HepG2 (cell line): ENCODE results near the gene PRRT1B. TPM values are rescaled to one million over a fixed set of nuclear protein-coding genes. Genes with fewer than 3 reads are reported as not detected.

Source experiments
- AGO2 ChIP-seq: fragments of 200-400 bp; formaldehyde crosslinking; optimal IDR thresholded peaks from 2 replicates; pipeline ENCODE3; 2017; ENCODE audit warnings: mild to moderate bottlenecking, low read depth, low read length, moderate library complexity
- EEA1 ChIP-seq: sonication (generic); formaldehyde crosslinking; IDR thresholded peaks from 2 replicates; pipeline ENCODE4 v1.5.1; 2020; ENCODE audit warnings: mild to moderate bottlenecking, missing genetic modification reagents, borderline replicate concordance
- ETV6 ChIP-seq: sonication (generic); formaldehyde crosslinking; conservative IDR thresholded peaks from 2 replicates; pipeline ENCODE4 v1.4.0; 2020; ENCODE audit warnings: missing genetic modification reagents
- FOSL2 ChIP-seq: sonication (generic); formaldehyde crosslinking; IDR thresholded peaks from 2 replicates; pipeline ENCODE4 v1.4.0; 2020; ENCODE audit warnings: missing genetic modification reagents
- HNRNPL ChIP-seq: fragments of 200-400 bp; formaldehyde crosslinking; IDR thresholded peaks from 2 replicates; pipeline ENCODE4 v1.6.1; 2017; ENCODE audit warnings: mild to moderate bottlenecking, low read depth, low read length
- KLF12 ChIP-seq: sonication (generic); formaldehyde crosslinking; IDR thresholded peaks from 2 replicates; pipeline ENCODE4 v1.4.0; 2020; ENCODE audit warnings: missing genetic modification reagents, borderline replicate concordance
- KLF13 ChIP-seq: sonication (generic); formaldehyde crosslinking; IDR thresholded peaks from 2 replicates; pipeline ENCODE4 v1.4.0; 2020; ENCODE audit warnings: mild to moderate bottlenecking, missing genetic modification reagents
- MTERF4 ChIP-seq: sonication (generic); formaldehyde crosslinking; IDR thresholded peaks from 2 replicates; pipeline ENCODE4 v1.8.0; 2023; ENCODE audit warnings: mild to moderate bottlenecking, missing genetic modification reagents
- NFIC ChIP-seq: IDR thresholded peaks from 2 replicates; pipeline ENCODE4 v1.6.1; 2012; ENCODE audit warnings: mild to moderate bottlenecking, low read length, inconsistent platforms
- NKX3-1 ChIP-seq: sonication (generic); formaldehyde crosslinking; IDR thresholded peaks from 2 replicates; pipeline ENCODE4 v1.5.0; 2020; ENCODE audit warnings: missing genetic modification reagents
- PCBP1 ChIP-seq: fragments of 200-400 bp; formaldehyde crosslinking; IDR thresholded peaks from 2 replicates; pipeline ENCODE4 v1.6.1; 2017; ENCODE audit warnings: mild to moderate bottlenecking, low read depth, low read length, borderline replicate concordance
- PITX1 ChIP-seq: sonication (generic); formaldehyde crosslinking; IDR thresholded peaks from 2 replicates; pipeline ENCODE4 v1.5.1; 2020; ENCODE audit warnings: mild to moderate bottlenecking, missing genetic modification reagents
- PPARG ChIP-seq: conservative IDR thresholded peaks from 2 replicates; pipeline ENCODE4 v1.6.1; 2016; ENCODE audit warnings: missing biosample characterization, missing genetic modification reagents
- RBM39 ChIP-seq: fragments of 200-400 bp; formaldehyde crosslinking; IDR thresholded peaks from one replicate; pipeline ENCODE4 v1.6.1; 2018; ENCODE audit warnings: antibody characterized with exemption, mild to moderate bottlenecking, low read depth, low read length; ENCODE audit not compliant: poor library complexity, severe bottlenecking
- SOX5 ChIP-seq: IDR thresholded peaks from 2 replicates; pipeline ENCODE4 v1.6.1; 2016; ENCODE audit warnings: borderline replicate concordance
- SOX6 ChIP-seq, 2 experiments: fragments of 450-650 bp in 1 of 2; sonication (generic) in 1 of 2; formaldehyde crosslinking in 1 of 2; IDR thresholded peaks; 2 replicates each; pipeline versions ENCODE4 v1.4.0 to v1.6.1; 2017 to 2020; ENCODE audit warnings: antibody characterized with exemption in 1 of 2, mild to moderate bottlenecking in 1 of 2, missing genetic modification reagents in 1 of 2
- SUZ12 ChIP-seq: fragments of 150-350 bp; IDR thresholded peaks from 2 replicates; pipeline ENCODE4 v1.6.1; 2014; ENCODE audit warnings: low read depth, low read length
- TBX3 ChIP-seq: fragments of 450-650 bp; IDR thresholded peaks from 2 replicates; pipeline ENCODE4 v1.6.1; 2017; ENCODE audit warnings: antibody characterized with exemption, mild to moderate bottlenecking, inconsistent platforms, borderline replicate concordance
- ZNF12 ChIP-seq: sonication (generic); formaldehyde crosslinking; IDR thresholded peaks from 2 replicates; pipeline ENCODE4 v1.5.0; 2020; ENCODE audit warnings: missing genetic modification reagents
- ZNF230 ChIP-seq: sonication (generic); formaldehyde crosslinking; IDR thresholded peaks from 2 replicates; pipeline ENCODE4 v1.4.0; 2020; ENCODE audit warnings: mild to moderate bottlenecking, missing genetic modification reagents
- ZNF382 ChIP-seq: sonication (generic); formaldehyde crosslinking; IDR thresholded peaks from 2 replicates; pipeline ENCODE4 v1.5.0; 2020; ENCODE audit warnings: missing genetic modification reagents, mild to moderate bottlenecking, borderline replicate concordance
- ZNF501 ChIP-seq: sonication (generic); formaldehyde crosslinking; IDR thresholded peaks from 2 replicates; pipeline ENCODE4 v1.5.1; 2020; ENCODE audit warnings: mild to moderate bottlenecking, moderate library complexity, missing genetic modification reagents
- ZNF570 ChIP-seq: sonication (generic); formaldehyde crosslinking; IDR thresholded peaks from 2 replicates; pipeline ENCODE4 v1.4.0; 2020; ENCODE audit warnings: mild to moderate bottlenecking, missing genetic modification reagents, borderline replicate concordance
- ZNF629 ChIP-seq: sonication (generic); formaldehyde crosslinking; conservative IDR thresholded peaks from 2 replicates; pipeline ENCODE4 v1.5.0; 2020; ENCODE audit warnings: missing genetic modification reagents
- ZSCAN25 ChIP-seq: sonication (generic); formaldehyde crosslinking; IDR thresholded peaks from 2 replicates; pipeline ENCODE4 v1.8.0; 2022; ENCODE audit warnings: mild to moderate bottlenecking, missing genetic modification reagents
- polyA plus RNA-seq, 8 experiments: library from polyadenylated mRNA; depleted of rRNA in 3 of 8; stranded (reverse) in 7 of 8; unstranded in 1 of 8; fragments of >200 nt; fragmentation: Illumina TruSeq in 4 of 8; extraction: Trizol in 4 of 8; gene quantifications; 2 replicates each; pipeline versions ENCODE4 v1.2.1 to v1.2.3, GENCODE V29; 2011 to 2016; ENCODE audit warnings: low read depth in 4 of 8, missing spikeins in 1 of 8, mixed read lengths in 1 of 8; ENCODE audit not compliant: insufficient read depth in 1 of 8
- total RNA-seq, 5 experiments: library from RNA; depleted of rRNA; stranded (reverse); fragments of >200 nt; fragmentation: Illumina TruSeq; extraction: Trizol; gene quantifications; 2 replicates each; pipeline ENCODE4 v1.2.3, GENCODE V29; 2016; ENCODE audit warnings: low read depth in 1 of 5
- TF ChIP-seq, protein P1 (sequence below): sonication (generic); formaldehyde crosslinking; IDR thresholded peaks from 2 replicates; pipeline ENCODE4 v1.5.1; 2020; ENCODE audit warnings: missing genetic modification reagents, mild to moderate bottlenecking, borderline replicate concordance
- TF ChIP-seq, protein P2 (sequence below): sonication (generic); formaldehyde crosslinking; conservative IDR thresholded peaks from 2 replicates; pipeline ENCODE4 v1.4.0; 2020; ENCODE audit warnings: missing genetic modification reagents

The PRRT1B gene
- total and polyA plus RNA-seq, 2 of the 13 experiments (the other 11 are each of a cell fraction or from before 2014, with no cell fraction given) = not detected

DNA sequence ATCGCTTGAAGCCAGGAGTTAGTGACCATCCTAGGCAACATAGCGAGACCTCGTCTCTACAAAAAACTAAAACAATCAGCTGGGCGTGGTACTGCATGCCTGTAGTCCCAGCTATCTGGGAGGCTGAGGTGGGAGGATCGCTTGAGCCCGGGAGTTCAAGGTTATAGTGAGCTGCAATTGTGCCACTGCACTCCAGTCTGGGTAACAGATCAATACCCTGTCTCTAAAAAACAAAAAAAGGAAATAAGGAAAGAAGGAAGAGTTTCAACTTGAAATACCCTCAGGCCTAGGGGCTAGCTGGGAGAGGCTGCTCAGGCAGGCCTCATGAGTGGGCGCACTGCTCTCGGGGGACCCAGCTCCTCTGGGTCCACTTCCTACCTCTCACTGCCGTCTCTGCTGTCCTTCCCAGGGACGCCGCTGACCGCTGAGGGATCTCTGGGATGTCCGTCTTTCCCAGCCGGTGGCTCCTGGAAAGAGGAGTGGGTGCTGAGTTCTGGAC, 56.4 kb downstream of the PRRT1B start (continued):
- TF ChIP-seq TBX3 = no peak
- TF ChIP-seq SUZ12 = no peak
- TF ChIP-seq MTERF4 = no peak
- TF ChIP-seq ZNF382 (CRISPR knock-in tag) = no peak
- peak; percentile 66 for TF ChIP-seq FOSL2 (CRISPR knock-in tag)
- TF ChIP-seq ZNF230 (CRISPR knock-in tag) = no peak
- TF ChIP-seq SOX5 = peak; percentile 91
- TF ChIP-seq ZNF629 = 0 out of 2 replicates have a peak, but pooled peaks have one; percentile 49
- TF ChIP-seq, protein P1, sequence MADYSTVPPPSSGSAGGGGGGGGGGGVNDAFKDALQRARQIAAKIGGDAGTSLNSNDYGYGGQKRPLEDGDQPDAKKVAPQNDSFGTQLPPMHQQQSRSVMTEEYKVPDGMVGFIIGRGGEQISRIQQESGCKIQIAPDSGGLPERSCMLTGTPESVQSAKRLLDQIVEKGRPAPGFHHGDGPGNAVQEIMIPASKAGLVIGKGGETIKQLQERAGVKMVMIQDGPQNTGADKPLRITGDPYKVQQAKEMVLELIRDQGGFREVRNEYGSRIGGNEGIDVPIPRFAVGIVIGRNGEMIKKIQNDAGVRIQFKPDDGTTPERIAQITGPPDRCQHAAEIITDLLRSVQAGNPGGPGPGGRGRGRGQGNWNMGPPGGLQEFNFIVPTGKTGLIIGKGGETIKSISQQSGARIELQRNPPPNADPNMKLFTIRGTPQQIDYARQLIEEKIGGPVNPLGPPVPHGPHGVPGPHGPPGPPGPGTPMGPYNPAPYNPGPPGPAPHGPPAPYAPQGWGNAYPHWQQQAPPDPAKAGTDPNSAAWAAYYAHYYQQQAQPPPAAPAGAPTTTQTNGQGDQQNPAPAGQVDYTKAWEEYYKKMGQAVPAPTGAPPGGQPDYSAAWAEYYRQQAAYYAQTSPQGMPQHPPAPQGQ (CRISPR knock-in tag) = no peak
- TF ChIP-seq, protein P2, sequence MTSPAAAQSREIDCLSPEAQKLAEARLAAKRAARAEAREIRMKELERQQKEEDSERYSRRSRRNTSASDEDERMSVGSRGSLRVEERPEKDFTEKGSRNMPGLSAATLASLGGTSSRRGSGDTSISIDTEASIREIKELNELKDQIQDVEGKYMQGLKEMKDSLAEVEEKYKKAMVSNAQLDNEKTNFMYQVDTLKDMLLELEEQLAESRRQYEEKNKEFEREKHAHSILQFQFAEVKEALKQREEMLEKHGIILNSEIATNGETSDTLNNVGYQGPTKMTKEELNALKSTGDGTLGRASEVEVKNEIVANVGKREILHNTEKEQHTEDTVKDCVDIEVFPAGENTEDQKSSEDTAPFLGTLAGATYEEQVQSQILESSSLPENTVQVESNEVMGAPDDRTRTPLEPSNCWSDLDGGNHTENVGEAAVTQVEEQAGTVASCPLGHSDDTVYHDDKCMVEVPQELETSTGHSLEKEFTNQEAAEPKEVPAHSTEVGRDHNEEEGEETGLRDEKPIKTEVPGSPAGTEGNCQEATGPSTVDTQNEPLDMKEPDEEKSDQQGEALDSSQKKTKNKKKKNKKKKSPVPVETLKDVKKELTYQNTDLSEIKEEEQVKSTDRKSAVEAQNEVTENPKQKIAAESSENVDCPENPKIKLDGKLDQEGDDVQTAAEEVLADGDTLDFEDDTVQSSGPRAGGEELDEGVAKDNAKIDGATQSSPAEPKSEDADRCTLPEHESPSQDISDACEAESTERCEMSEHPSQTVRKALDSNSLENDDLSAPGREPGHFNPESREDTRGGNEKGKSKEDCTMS (CRISPR knock-in tag) = no peak
- peak; percentile 85; the same call in 1 of the 2 replicates for TF ChIP-seq KLF12 (CRISPR knock-in tag)
- TF ChIP-seq AGO2 = no peak
- TF ChIP-seq ETV6 (CRISPR knock-in tag) = no peak
- 0 out of 2 replicates have a peak, but pooled peaks have one; percentile 16 for TF ChIP-seq ZNF501 (CRISPR knock-in tag)
- no peak for TF ChIP-seq KLF13
- TF ChIP-seq NFIC = no peak
- no peak for TF ChIP-seq SOX6 (IDR thresholded peaks at IDR 0.05)
- TF ChIP-seq SOX6 (CRISPR knock-in tag; IDR thresholded peaks at IDR 0.05) = peak; percentile 96
- no peak for TF ChIP-seq EEA1
- no peak for TF ChIP-seq HNRNPL
- no peak for TF ChIP-seq RBM39
- no peak for TF ChIP-seq ZNF12
- TF ChIP-seq NKX3-1 (CRISPR knock-in tag) = no peak
- peak; percentile 43; the same call in 1 of the 2 replicates for TF ChIP-seq PITX1 (CRISPR knock-in tag)
- TF ChIP-seq PPARG (CRISPR knock-in tag) = 0 out of 2 replicates have a peak, but pooled peaks have one; percentile 28
- TF ChIP-seq ZSCAN25 (CRISPR knock-in tag) = peak; percentile 59; the same call in 1 of the 2 replicates
- no peak for TF ChIP-seq ZNF570 (CRISPR knock-in tag)
- TF ChIP-seq PCBP1 = no peak
